Neural crest cell (in vitro differentiated cells): ENCODE results near the gene TNFSF4. TPM values are rescaled to one million over a fixed set of nuclear protein-coding genes. Genes with fewer than 3 reads are reported as not detected.

Source experiments
- DNase-seq: peaks from one replicate; pipeline ENCODE4 v3.0.0; 2021; ENCODE audit warnings: low read depth, mixed read lengths, low spot score
- H3K27ac Mint-ChIP-seq: one replicate; pipeline ENCODE4 v1.8.0; 2021; ENCODE audit warnings: mild to moderate bottlenecking, mixed read lengths; ENCODE audit not compliant: unreplicated experiment
- H3K27me3 Mint-ChIP-seq: 2 replicates; pipeline ENCODE4 v1.8.0; 2021; ENCODE audit warnings: low read depth, mild to moderate bottlenecking, mixed read lengths
- H3K36me3 Mint-ChIP-seq: 2 replicates; pipeline ENCODE4 v1.8.0; 2021; ENCODE audit warnings: low read depth, mild to moderate bottlenecking, mixed read lengths
- H3K4me1 Mint-ChIP-seq: 2 replicates; pipeline ENCODE4 v1.8.0; 2021; ENCODE audit warnings: mixed read lengths
- H3K4me3 Mint-ChIP-seq: one replicate; pipeline ENCODE4 v1.8.0; 2021; ENCODE audit warnings: mild to moderate bottlenecking, mixed read lengths
- H3K9me3 Mint-ChIP-seq: 2 replicates; pipeline ENCODE4 v1.8.0; 2021; ENCODE audit warnings: mixed read lengths
- total RNA-seq: library from RNA; stranded (reverse); gene quantifications from 2 replicates; pipeline ENCODE4 v1.2.1, GENCODE V29; 2021
- TF ChIP-seq, protein P1 (sequence below): fragments of 200-600 bp; sonication (generic); conservative IDR thresholded peaks from 2 replicates; pipeline ENCODE4 v1.5.0; 2021; ENCODE audit warnings: antibody characterized with exemption, mild to moderate bottlenecking

TNFSF4 gene
- total RNA-seq, 1 donor from 2014 or later, result 1.1 TPM

DNA sequence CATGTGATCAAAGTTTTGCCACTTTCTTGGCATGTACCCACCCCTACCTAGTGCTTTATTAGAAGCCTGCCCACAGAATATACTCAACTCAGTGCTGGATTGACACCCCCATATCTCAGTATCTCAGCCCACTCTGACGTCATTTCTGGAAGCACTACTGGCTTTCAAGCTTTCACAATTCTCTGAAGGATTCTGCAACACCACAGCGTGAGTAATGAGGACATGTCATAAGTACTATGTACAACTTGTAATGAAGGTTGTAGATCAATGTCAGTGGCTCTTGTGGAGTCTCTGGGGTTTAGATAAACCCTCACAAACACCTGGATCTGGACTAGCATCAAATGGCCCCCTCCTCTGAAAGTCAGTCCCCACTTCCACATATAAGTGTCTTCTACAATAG, 57.2 kb downstream of the TNFSF4 start:
- H3K4me1 Mint-ChIP-seq, result no peaks in the 10 kb centered on the region
- TF ChIP-seq, protein P1, sequence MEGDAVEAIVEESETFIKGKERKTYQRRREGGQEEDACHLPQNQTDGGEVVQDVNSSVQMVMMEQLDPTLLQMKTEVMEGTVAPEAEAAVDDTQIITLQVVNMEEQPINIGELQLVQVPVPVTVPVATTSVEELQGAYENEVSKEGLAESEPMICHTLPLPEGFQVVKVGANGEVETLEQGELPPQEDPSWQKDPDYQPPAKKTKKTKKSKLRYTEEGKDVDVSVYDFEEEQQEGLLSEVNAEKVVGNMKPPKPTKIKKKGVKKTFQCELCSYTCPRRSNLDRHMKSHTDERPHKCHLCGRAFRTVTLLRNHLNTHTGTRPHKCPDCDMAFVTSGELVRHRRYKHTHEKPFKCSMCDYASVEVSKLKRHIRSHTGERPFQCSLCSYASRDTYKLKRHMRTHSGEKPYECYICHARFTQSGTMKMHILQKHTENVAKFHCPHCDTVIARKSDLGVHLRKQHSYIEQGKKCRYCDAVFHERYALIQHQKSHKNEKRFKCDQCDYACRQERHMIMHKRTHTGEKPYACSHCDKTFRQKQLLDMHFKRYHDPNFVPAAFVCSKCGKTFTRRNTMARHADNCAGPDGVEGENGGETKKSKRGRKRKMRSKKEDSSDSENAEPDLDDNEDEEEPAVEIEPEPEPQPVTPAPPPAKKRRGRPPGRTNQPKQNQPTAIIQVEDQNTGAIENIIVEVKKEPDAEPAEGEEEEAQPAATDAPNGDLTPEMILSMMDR, result no peak
- H3K9me3 Mint-ChIP-seq, result peaks cover 22% of the 10 kb centered on the region
- DNase-seq, result no peak
- peaks cover 6% of the 10 kb centered on the region for H3K36me3 Mint-ChIP-seq
- H3K4me3 Mint-ChIP-seq, result no peak overlapping the region
- H3K27me3 Mint-ChIP-seq, result peaks cover 2% of the 10 kb centered on the region
- H3K27ac Mint-ChIP-seq, result peak overlapping the region; percentile 65

DNA sequence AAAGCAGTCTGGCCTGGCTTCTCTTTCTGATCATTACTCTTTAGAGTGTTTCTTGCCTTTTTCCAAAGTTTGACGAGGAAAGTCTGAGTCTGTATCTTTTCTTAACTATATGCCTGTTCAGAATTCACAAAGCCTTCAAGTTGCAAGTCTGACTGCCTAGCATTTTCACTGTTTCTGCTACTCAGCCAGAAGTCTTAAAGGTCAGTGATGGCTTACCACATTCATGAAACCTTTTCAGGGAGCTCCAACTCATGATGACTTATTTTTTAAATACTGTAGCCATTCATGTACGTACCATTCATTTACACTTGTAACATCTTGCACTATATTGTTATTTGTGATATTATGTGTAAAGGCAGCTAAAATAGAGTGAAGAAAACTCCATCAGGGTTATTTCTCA, 58.2 kb downstream of the TNFSF4 start:
- H3K27ac Mint-ChIP-seq, result no peak overlapping the region
- H3K4me1 Mint-ChIP-seq, result no peaks in the 10 kb centered on the region
- peaks cover 22% of the 10 kb centered on the region for H3K9me3 Mint-ChIP-seq
- no peak for DNase-seq
- peaks cover 2% of the 10 kb centered on the region for H3K27me3 Mint-ChIP-seq
- H3K36me3 Mint-ChIP-seq, result peaks cover 6% of the 10 kb centered on the region
- no peak overlapping the region for H3K4me3 Mint-ChIP-seq
- TF ChIP-seq, protein P1, result no peak

DNA sequence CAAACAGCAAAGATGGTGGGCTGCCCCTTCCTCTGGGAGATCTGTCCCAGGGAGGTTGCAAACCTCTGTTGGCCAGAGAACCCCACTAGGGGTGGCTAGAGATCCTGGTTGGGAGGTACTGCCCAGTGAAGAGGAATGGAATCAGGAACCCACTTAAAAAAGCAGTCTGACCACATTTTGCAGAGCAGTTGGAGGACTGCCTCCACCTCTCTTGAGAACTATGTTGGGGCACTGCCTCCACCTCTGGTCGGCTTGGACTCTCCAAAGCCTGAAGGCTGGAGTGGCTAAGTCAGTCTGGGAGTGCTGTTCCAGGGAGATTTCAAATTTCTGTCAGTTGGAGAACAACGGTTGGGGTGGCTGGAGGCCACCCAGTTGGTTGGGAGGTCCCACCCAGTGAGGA, 58.6 kb downstream of the TNFSF4 start:
- DNase-seq, result no peak
- peaks cover 2% of the 10 kb centered on the region for H3K27me3 Mint-ChIP-seq
- H3K9me3 Mint-ChIP-seq, result peaks cover 25% of the 10 kb centered on the region
- no peaks in the 10 kb centered on the region for H3K4me1 Mint-ChIP-seq
- peaks cover 6% of the 10 kb centered on the region for H3K36me3 Mint-ChIP-seq
- H3K27ac Mint-ChIP-seq, result no peak overlapping the region
- TF ChIP-seq, protein P1, result no peak
- no peak overlapping the region for H3K4me3 Mint-ChIP-seq

GRCh38 chr1:173140733-173141132, 66.4 kb downstream of the TNFSF4 start:
- Mint-ChIP-seq H3K27me3 (peaks cover 2% of the 10 kb centered on the region), H3K27ac (no peak overlapping the region), H3K9me3 (peaks cover 10% of the 10 kb centered on the region), H3K4me3 (no peak overlapping the region), H3K4me1 (no peaks in the 10 kb centered on the region), H3K36me3 (peaks cover 2% of the 10 kb centered on the region)
- DNase-seq, result no peak
- TF ChIP-seq, protein P1, result no peak

DNA sequence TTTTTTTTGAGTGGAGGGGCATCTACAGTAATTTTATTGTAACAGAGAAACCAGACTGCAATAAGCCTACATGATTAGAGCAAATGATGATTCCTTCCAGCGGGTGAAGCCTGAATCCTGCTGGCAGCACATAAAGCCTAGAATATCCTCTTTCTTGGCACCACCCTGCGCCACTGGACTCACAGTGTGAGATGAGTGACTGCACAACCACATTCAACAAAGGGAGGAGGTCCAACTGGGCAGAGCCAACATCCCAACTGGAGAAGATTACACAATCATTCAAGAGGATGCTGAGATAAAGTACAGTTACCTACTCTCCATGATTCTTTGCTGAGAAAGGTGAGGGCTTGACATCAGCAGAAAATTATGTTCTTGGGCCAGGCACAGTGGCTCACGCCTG, 67.4 kb downstream of the TNFSF4 start:
- no peak for DNase-seq
- no peaks in the 10 kb centered on the region for H3K27me3 Mint-ChIP-seq
- H3K36me3 Mint-ChIP-seq, result no peaks in the 10 kb centered on the region
- no peak overlapping the region for H3K4me3 Mint-ChIP-seq
- no peak overlapping the region for H3K27ac Mint-ChIP-seq
- H3K9me3 Mint-ChIP-seq, result peaks cover 5% of the 10 kb centered on the region
- no peaks in the 10 kb centered on the region for H3K4me1 Mint-ChIP-seq
- TF ChIP-seq, protein P1, result no peak
